Measurements from ENCODE around the gene FAN1.

Gene FAN1

GRCh38 chr15:30904812-30905211 lies 1.1 kb downstream of the FAN1 start:
- DNase-seq (ENCODE audit: low read depth, low spot score), result no peak
- Histone ChIP-seq H3K27me3 (ENCODE audit: insufficient read depth, insufficient read length) (no peaks in the 10 kb centered on the region), H3K4me1 (ENCODE audit: insufficient read depth, insufficient read length) (no peaks in the 10 kb centered on the region), H3K4me3 (ENCODE audit: insufficient read length, low read depth) (no peak overlapping the region), H3K9me3 (ENCODE audit: insufficient read depth, low read length) (no peaks in the 10 kb centered on the region), H3K9ac (ENCODE audit: insufficient read length, low read depth) (no peak overlapping the region), H3K36me3 (ENCODE audit: insufficient read depth, insufficient read length, low read length) (peaks cover 36% of the 10 kb centered on the region)
- TF ChIP-seq YY1 (IDR thresholded peaks at IDR 0.05; ENCODE audit: insufficient read depth, insufficient read length) (no peak), ZNF274 (IDR thresholded peaks at IDR 0.05; ENCODE audit: low read depth, low read length) (no peak), SUZ12 (IDR thresholded peaks at IDR 0.05; ENCODE audit: extremely low read depth, insufficient read depth, insufficient read length) (no peak)

GRCh38 chr15:30905821-30906220 lies 2.1 kb downstream of the FAN1 start:
- Histone ChIP-seq H3K4me3 (ENCODE audit: insufficient read length, low read depth) (no peak overlapping the region), H3K4me1 (ENCODE audit: insufficient read depth, insufficient read length) (no peaks in the 10 kb centered on the region), H3K36me3 (ENCODE audit: insufficient read depth, insufficient read length, low read length) (peaks cover 44% of the 10 kb centered on the region), H3K9ac (ENCODE audit: insufficient read length, low read depth) (no peak overlapping the region), H3K27me3 (ENCODE audit: insufficient read depth, insufficient read length) (no peaks in the 10 kb centered on the region), H3K9me3 (ENCODE audit: insufficient read depth, low read length) (no peaks in the 10 kb centered on the region)
- TF ChIP-seq YY1 (IDR thresholded peaks at IDR 0.05; ENCODE audit: insufficient read depth, insufficient read length) (no peak), SUZ12 (IDR thresholded peaks at IDR 0.05; ENCODE audit: extremely low read depth, insufficient read depth, insufficient read length) (no peak), ZNF274 (IDR thresholded peaks at IDR 0.05; ENCODE audit: low read depth, low read length) (no peak)
- DNase-seq (ENCODE audit: low read depth, low spot score), result no peak

- DNase-seq (ENCODE audit: low read depth, low spot score), result no peak
- no peaks in the 10 kb centered on the region for H3K9me3 ChIP-seq (ENCODE audit: insufficient read depth, low read length)
- H3K36me3 ChIP-seq (ENCODE audit: insufficient read depth, insufficient read length, low read length), result peaks cover 47% of the 10 kb centered on the region
- H3K9ac ChIP-seq (ENCODE audit: insufficient read length, low read depth), result no peak overlapping the region
- TF ChIP-seq YY1 (IDR thresholded peaks at IDR 0.05; ENCODE audit: insufficient read depth, insufficient read length) (no peak), ZNF274 (IDR thresholded peaks at IDR 0.05; ENCODE audit: low read depth, low read length) (no peak), SUZ12 (IDR thresholded peaks at IDR 0.05; ENCODE audit: extremely low read depth, insufficient read depth, insufficient read length) (no peak)
- no peak overlapping the region for H3K4me3 ChIP-seq (ENCODE audit: insufficient read length, low read depth)
- no peaks in the 10 kb centered on the region for H3K4me1 ChIP-seq (ENCODE audit: insufficient read depth, insufficient read length)
- H3K27me3 ChIP-seq (ENCODE audit: insufficient read depth, insufficient read length), result no peaks in the 10 kb centered on the region
Observed at GRCh38 chr15:30906366-30906765, 2.7 kb downstream of the FAN1 start.

- Histone ChIP-seq H3K4me1 (ENCODE audit: insufficient read depth, insufficient read length) (no peaks in the 10 kb centered on the region), H3K36me3 (ENCODE audit: insufficient read depth, insufficient read length, low read length) (peaks cover 88% of the 10 kb centered on the region)
- no peak for TF ChIP-seq YY1 (IDR thresholded peaks at IDR 0.05; ENCODE audit: insufficient read depth, insufficient read length)
- no peak for TF ChIP-seq SUZ12 (IDR thresholded peaks at IDR 0.05; ENCODE audit: extremely low read depth, insufficient read depth, insufficient read length)
- no peak for TF ChIP-seq ZNF274 (IDR thresholded peaks at IDR 0.05; ENCODE audit: low read depth, low read length)
Observed at GRCh38 chr15:30913761-30914160, 10.0 kb downstream of the FAN1 start.

GRCh38 chr15:30917013-30917412 lies 13.3 kb downstream of the FAN1 start:
- Histone ChIP-seq H3K36me3 (ENCODE audit: insufficient read depth, insufficient read length, low read length) (peaks cover 87% of the 10 kb centered on the region), H3K4me3 (ENCODE audit: insufficient read length, low read depth) (no peak overlapping the region), H3K9ac (ENCODE audit: insufficient read length, low read depth) (no peak overlapping the region), H3K9me3 (ENCODE audit: insufficient read depth, low read length) (no peaks in the 10 kb centered on the region), H3K4me1 (ENCODE audit: insufficient read depth, insufficient read length) (peaks cover 5% of the 10 kb centered on the region), H3K27me3 (ENCODE audit: insufficient read depth, insufficient read length) (no peaks in the 10 kb centered on the region)
- no peak for TF ChIP-seq SUZ12 (IDR thresholded peaks at IDR 0.05; ENCODE audit: extremely low read depth, insufficient read depth, insufficient read length)
- no peak for TF ChIP-seq YY1 (IDR thresholded peaks at IDR 0.05; ENCODE audit: insufficient read depth, insufficient read length)
- TF ChIP-seq ZNF274 (IDR thresholded peaks at IDR 0.05; ENCODE audit: low read depth, low read length), result no peak
- DNase-seq (ENCODE audit: low read depth, low spot score), result no peak

More at GRCh38 chr15:30913761-30914160, 10.0 kb downstream of the FAN1 start:
- Histone ChIP-seq H3K27me3 (ENCODE audit: insufficient read depth, insufficient read length) (no peaks in the 10 kb centered on the region), H3K4me3 (ENCODE audit: insufficient read length, low read depth) (no peak overlapping the region), H3K9ac (ENCODE audit: insufficient read length, low read depth) (no peak overlapping the region), H3K9me3 (ENCODE audit: insufficient read depth, low read length) (no peaks in the 10 kb centered on the region)
- DNase-seq (ENCODE audit: low read depth, low spot score), result no peak

- DNase-seq (ENCODE audit: low read depth, low spot score), result no peak
- Histone ChIP-seq H3K36me3 (ENCODE audit: insufficient read depth, insufficient read length, low read length) (peaks cover 80% of the 10 kb centered on the region), H3K4me1 (ENCODE audit: insufficient read depth, insufficient read length) (peaks cover 5% of the 10 kb centered on the region), H3K9ac (ENCODE audit: insufficient read length, low read depth) (no peak overlapping the region), H3K9me3 (ENCODE audit: insufficient read depth, low read length) (no peaks in the 10 kb centered on the region), H3K4me3 (ENCODE audit: insufficient read length, low read depth) (no peak overlapping the region), H3K27me3 (ENCODE audit: insufficient read depth, insufficient read length) (no peaks in the 10 kb centered on the region)
- TF ChIP-seq YY1 (IDR thresholded peaks at IDR 0.05; ENCODE audit: insufficient read depth, insufficient read length) (no peak), SUZ12 (IDR thresholded peaks at IDR 0.05; ENCODE audit: extremely low read depth, insufficient read depth, insufficient read length) (no peak), ZNF274 (IDR thresholded peaks at IDR 0.05; ENCODE audit: low read depth, low read length) (no peak)
Observed at GRCh38 chr15:30917675-30918074, 14.0 kb downstream of the FAN1 start.

- Histone ChIP-seq H3K4me1 (ENCODE audit: insufficient read depth, insufficient read length) (peaks cover 5% of the 10 kb centered on the region), H3K9ac (ENCODE audit: insufficient read length, low read depth) (no peak overlapping the region), H3K4me3 (ENCODE audit: insufficient read length, low read depth) (no peak overlapping the region), H3K9me3 (ENCODE audit: insufficient read depth, low read length) (no peaks in the 10 kb centered on the region), H3K27me3 (ENCODE audit: insufficient read depth, insufficient read length) (no peaks in the 10 kb centered on the region), H3K36me3 (ENCODE audit: insufficient read depth, insufficient read length, low read length) (peaks cover 73% of the 10 kb centered on the region)
- TF ChIP-seq ZNF274 (IDR thresholded peaks at IDR 0.05; ENCODE audit: low read depth, low read length) (no peak), SUZ12 (IDR thresholded peaks at IDR 0.05; ENCODE audit: extremely low read depth, insufficient read depth, insufficient read length) (no peak), YY1 (IDR thresholded peaks at IDR 0.05; ENCODE audit: insufficient read depth, insufficient read length) (no peak)
- DNase-seq (ENCODE audit: low read depth, low spot score), result no peak
Observed at GRCh38 chr15:30918366-30918765, 14.7 kb downstream of the FAN1 start.
